Trophoblast cell (in vitro differentiated cells and primary cell): ENCODE results near the gene COG2.

Experiments
- DNase-seq, 2 donors: peaks; one replicate each; pipeline ENCODE4 v3.0.0-alpha.2; 2016
- H2AFZ ChIP-seq: 2 replicates; pipeline ENCODE4 v1.6.1; 2013; ENCODE audit warnings: low read length, moderate library complexity, mild to moderate bottlenecking; ENCODE audit not compliant: insufficient read depth, poor library complexity
- H2AK5ac ChIP-seq: 2 replicates; pipeline ENCODE4 v1.6.1; 2013; ENCODE audit warnings: mild to moderate bottlenecking, low read length
- H2BK120ac ChIP-seq: 2 replicates; pipeline ENCODE4 v1.6.1; 2013; ENCODE audit warnings: low read length, mild to moderate bottlenecking, moderate library complexity; ENCODE audit not compliant: insufficient read depth, poor library complexity
- H2BK12ac ChIP-seq: 2 replicates; pipeline ENCODE4 v1.6.1; 2013; ENCODE audit warnings: mild to moderate bottlenecking, low read length, moderate library complexity
- H2BK5ac ChIP-seq: 2 replicates; pipeline ENCODE4 v1.6.1; 2013; ENCODE audit warnings: low read length, low read depth, moderate library complexity, mild to moderate bottlenecking; ENCODE audit not compliant: poor library complexity
- H3K14ac ChIP-seq: 2 replicates; pipeline ENCODE4 v1.6.1; 2013; ENCODE audit warnings: mild to moderate bottlenecking, low read length
- H3K18ac ChIP-seq: 2 replicates; pipeline ENCODE4 v1.6.1; 2013; ENCODE audit warnings: mild to moderate bottlenecking, low read length
- H3K23ac ChIP-seq: 2 replicates; pipeline ENCODE4 v1.6.1; 2013; ENCODE audit warnings: low read length
- H3K27ac ChIP-seq: 2 replicates; pipeline ENCODE4 v1.5.1; 2013; ENCODE audit warnings: low read depth, mild to moderate bottlenecking, inconsistent platforms, low read length, moderate library complexity
- H3K27me3 ChIP-seq: 2 replicates; pipeline ENCODE4 v1.6.1; 2013; ENCODE audit warnings: inconsistent platforms, mild to moderate bottlenecking, low read length, moderate library complexity; ENCODE audit not compliant: insufficient read depth
- H3K36me3 ChIP-seq, 2 experiments: 1 replicate in 1 of 2; 2 replicates in 1 of 2; pipeline ENCODE4 v1.6.1; 2013; ENCODE audit warnings: low read length in 2 of 2, mild to moderate bottlenecking in 2 of 2, moderate library complexity in 1 of 2; ENCODE audit not compliant: insufficient read depth in 2 of 2, control insufficient read depth in 1 of 2
- H3K4ac ChIP-seq: 2 replicates; pipeline ENCODE4 v1.6.1; 2013; ENCODE audit warnings: low read depth, mild to moderate bottlenecking, low read length, moderate library complexity
- H3K4me1 ChIP-seq, 2 experiments: 1 replicate in 1 of 2; 2 replicates in 1 of 2; pipeline ENCODE4 v1.6.1; 2013; ENCODE audit warnings: low read length in 2 of 2, mild to moderate bottlenecking in 2 of 2, moderate library complexity in 1 of 2; ENCODE audit not compliant: insufficient read depth in 2 of 2, control insufficient read depth in 1 of 2
- H3K4me2 ChIP-seq: 2 replicates; pipeline ENCODE4 v1.6.1; 2013; ENCODE audit warnings: inconsistent platforms, mild to moderate bottlenecking, low read length, moderate library complexity
- H3K4me3 ChIP-seq: 2 replicates; pipeline ENCODE4 v1.5.1; 2013; ENCODE audit warnings: mild to moderate bottlenecking, low read depth, low read length, inconsistent platforms
- H3K79me1 ChIP-seq: one replicate; pipeline ENCODE4 v1.6.1; 2013; ENCODE audit warnings: low read length
- H3K79me2 ChIP-seq: 2 replicates; pipeline ENCODE4 v1.6.1; 2013; ENCODE audit warnings: low read length, mild to moderate bottlenecking; ENCODE audit not compliant: control insufficient read depth, insufficient read depth, poor library complexity
- H3K9ac ChIP-seq: 2 replicates; pipeline ENCODE4 v1.6.1; 2013; ENCODE audit warnings: mild to moderate bottlenecking, low read length
- H3K9me3 ChIP-seq: 2 replicates; pipeline ENCODE4 v1.6.1; 2013; ENCODE audit warnings: low read depth, mild to moderate bottlenecking, control low read depth, inconsistent platforms, low read length; ENCODE audit not compliant: insufficient read depth
- H4K12ac ChIP-seq: 2 replicates; pipeline ENCODE4 v1.6.1; 2013; ENCODE audit warnings: low read depth, mild to moderate bottlenecking, low read length, moderate library complexity
- H4K8ac ChIP-seq: 2 replicates; pipeline ENCODE4 v1.6.1; 2013; ENCODE audit warnings: low read depth, mild to moderate bottlenecking, low read length, moderate library complexity
- H4K91ac ChIP-seq: one replicate; pipeline ENCODE4 v1.6.1; 2013; ENCODE audit warnings: low read depth, mild to moderate bottlenecking, low read length, moderate library complexity
- WGBS: extraction: QIAGEN DNeasy Blood & Tissue Kit; methylation state at CpG from one replicate; pipeline ENCODE4 v1.1.7; 2013; ENCODE audit warnings: missing lambda C conversion rate; ENCODE audit not compliant: insufficient read length, insufficient coverage; ENCODE audit errors: extremely low coverage; 5-methylcytosine and 5-hydroxymethylcytosine counted together

COG2 gene

GRCh38 chr1:230679192-230679591 lies 36.9 kb downstream of the COG2 start:
- no peak overlapping the region for H3K14ac ChIP-seq
- H3K23ac ChIP-seq: no peak overlapping the region
- no peak overlapping the region for H3K4me3 ChIP-seq
- peaks cover 11% of the 10 kb centered on the region in 2 experiments for H3K36me3 ChIP-seq
- no peak overlapping the region for H3K9ac ChIP-seq
- H3K18ac ChIP-seq: no peak overlapping the region
- no peak overlapping the region for H2BK12ac ChIP-seq
- H2AFZ ChIP-seq: no peak overlapping the region
- no peak overlapping the region for H3K27ac ChIP-seq
- H4K91ac ChIP-seq: no peak overlapping the region
- no peaks in the 10 kb centered on the region for H3K9me3 ChIP-seq
- no peak overlapping the region for H3K4me2 ChIP-seq
- no CpG with 5 or more reads among the region's 3 CpGs for WGBS
- H2BK5ac ChIP-seq: no peak overlapping the region
- no peaks in the 10 kb centered on the region for H3K79me2 ChIP-seq
- H3K4me1 ChIP-seq: peaks cover 0 to 2% of the 10 kb centered on the region in 2 experiments
- no peaks in the 10 kb centered on the region for H3K79me1 ChIP-seq
- H4K12ac ChIP-seq: no peak overlapping the region
- H3K27me3 ChIP-seq: no peaks in the 10 kb centered on the region
- no peak overlapping the region for H2BK120ac ChIP-seq
- no peak overlapping the region for H4K8ac ChIP-seq
- DNase-seq: no peak
- H3K4ac ChIP-seq: no peak overlapping the region
- H2AK5ac ChIP-seq: no peak overlapping the region

GRCh38 chr1:230679825-230680224 lies 37.5 kb downstream of the COG2 start:
- H4K8ac ChIP-seq: no peak overlapping the region
- H3K4me1 ChIP-seq: peaks cover 0 to 3% of the 10 kb centered on the region in 2 experiments
- no peak overlapping the region for H3K9ac ChIP-seq
- H3K4ac ChIP-seq: no peak overlapping the region
- no peak overlapping the region for H3K23ac ChIP-seq
- no peak overlapping the region for H3K18ac ChIP-seq
- H3K27ac ChIP-seq: no peak overlapping the region
- no peak overlapping the region for H4K91ac ChIP-seq
- peaks cover 14% of the 10 kb centered on the region in 2 experiments for H3K36me3 ChIP-seq
- H2BK5ac ChIP-seq: no peak overlapping the region
- H3K27me3 ChIP-seq: no peaks in the 10 kb centered on the region
- H2BK120ac ChIP-seq: no peak overlapping the region
- no peak overlapping the region for H3K4me3 ChIP-seq
- H3K79me2 ChIP-seq: no peaks in the 10 kb centered on the region
- WGBS: no CpG with 5 or more reads among the region's 2 CpGs
- no peak overlapping the region for H2AK5ac ChIP-seq
- no peak overlapping the region for H3K14ac ChIP-seq
- no peaks in the 10 kb centered on the region for H3K79me1 ChIP-seq
- no peak overlapping the region for H3K4me2 ChIP-seq
- no peaks in the 10 kb centered on the region for H3K9me3 ChIP-seq
- H4K12ac ChIP-seq: no peak overlapping the region
- no peak overlapping the region for H2BK12ac ChIP-seq
- no peak for DNase-seq
- no peak overlapping the region for H2AFZ ChIP-seq

- WGBS: no CpG with 5 or more reads among the region's 4 CpGs
- Histone ChIP-seq H3K23ac (no peak overlapping the region), H3K27ac (no peak overlapping the region), H2BK5ac (no peak overlapping the region), H3K27me3 (no peaks in the 10 kb centered on the region), H3K4ac (no peak overlapping the region), H3K18ac (no peak overlapping the region), H3K14ac (no peak overlapping the region), H2BK12ac (no peak overlapping the region), H3K9ac (no peak overlapping the region), H2AK5ac (no peak overlapping the region), H3K36me3 (peaks cover 14 to 16% of the 10 kb centered on the region in 2 experiments), H2BK120ac (no peak overlapping the region), H3K79me1 (no peaks in the 10 kb centered on the region), H4K12ac (no peak overlapping the region), H3K4me3 (no peak overlapping the region), H4K91ac (no peak overlapping the region), H3K9me3 (no peaks in the 10 kb centered on the region), H4K8ac (no peak overlapping the region), H3K79me2 (no peaks in the 10 kb centered on the region), H3K4me1 (peaks cover 0 to 3% of the 10 kb centered on the region in 2 experiments), H2AFZ (no peak overlapping the region), H3K4me2 (no peak overlapping the region)
- DNase-seq: no peak
Measured at GRCh38 chr1:230680300-230681025, 38.2 kb downstream of the COG2 start.

GRCh38 chr1:230681599-230681998 lies 39.3 kb downstream of the COG2 start:
- Histone ChIP-seq H2BK120ac (no peak overlapping the region), H3K4me3 (no peak overlapping the region), H4K12ac (no peak overlapping the region), H4K8ac (no peak overlapping the region), H4K91ac (no peak overlapping the region), H3K4me1 (peaks cover 0 to 3% of the 10 kb centered on the region in 2 experiments), H3K23ac (peak overlapping the region; percentile 22), H3K18ac (no peak overlapping the region), H3K4me2 (no peak overlapping the region), H3K27me3 (no peaks in the 10 kb centered on the region), H2BK5ac (no peak overlapping the region), H3K9me3 (no peaks in the 10 kb centered on the region), H3K79me1 (no peaks in the 10 kb centered on the region), H3K36me3 (peaks cover 12 to 16% of the 10 kb centered on the region in 2 experiments), H3K27ac (no peak overlapping the region), H2AFZ (no peak overlapping the region), H3K14ac (no peak overlapping the region), H2AK5ac (no peak overlapping the region), H3K4ac (no peak overlapping the region), H2BK12ac (no peak overlapping the region), H3K79me2 (no peaks in the 10 kb centered on the region), H3K9ac (peak overlapping the region; percentile 5)
- WGBS: no CpG with 5 or more reads among the region's 2 CpGs
- no peak for DNase-seq
